GM12864 (cell line): ENCODE results near the gene CD37.

Experiments
- DNase-seq: peaks from one replicate; pipeline ENCODE4 v3.0.0-alpha.2; 2011; ENCODE audit warnings: low read depth
- H3K4me3 ChIP-seq: 2 replicates; pipeline ENCODE4 v1.5.1; 2011; ENCODE audit warnings: mild to moderate bottlenecking, low read depth, low read length, control low read depth
- TF ChIP-seq, protein P1 (sequence below): IDR thresholded peaks from 2 replicates; pipeline ENCODE4 v1.5.1; 2011; ENCODE audit warnings: low read depth, mild to moderate bottlenecking, moderate library complexity, low read length, control low read depth, inconsistent platforms; ENCODE audit errors: missing control alignments

Gene CD37

DNA sequence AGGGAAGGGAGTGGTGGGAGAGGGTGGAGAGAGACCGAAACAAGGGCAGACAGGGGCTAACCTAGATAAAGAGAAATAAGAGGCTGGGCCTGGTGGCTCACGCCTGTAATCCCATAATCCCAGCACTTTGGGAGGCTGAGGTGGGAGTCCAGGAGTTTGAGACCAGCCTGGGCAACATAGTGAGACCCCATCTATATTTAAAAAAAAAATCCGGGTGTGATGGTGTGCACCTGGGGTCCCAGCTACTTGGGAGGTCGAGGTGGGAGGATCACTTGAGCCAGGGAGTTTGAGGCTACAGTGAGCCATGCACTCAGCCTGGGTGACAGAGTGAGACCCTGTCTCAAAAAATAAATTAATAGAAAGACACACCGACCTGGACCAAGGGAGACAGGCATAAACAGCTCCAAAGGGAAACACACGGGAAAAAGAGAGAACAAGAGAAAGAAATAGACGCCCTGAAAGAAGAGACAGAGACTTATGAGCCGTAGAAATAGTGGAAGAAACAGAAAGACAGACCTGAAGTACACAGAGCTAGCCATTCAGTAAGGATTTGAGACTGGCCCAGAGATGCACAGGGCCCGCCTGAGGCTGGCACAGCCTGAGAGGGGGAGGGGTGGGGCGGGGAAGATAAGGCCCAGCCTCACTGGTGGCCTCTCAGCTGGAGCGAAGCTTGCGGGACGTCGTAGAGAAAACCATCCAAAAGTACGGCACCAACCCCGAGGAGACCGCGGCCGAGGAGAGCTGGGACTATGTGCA lies 2.2 kb downstream of the CD37 start:
- H3K4me3 ChIP-seq = peak overlapping the region; percentile 55; the same call in 1 of the 2 replicates
- TF ChIP-seq, protein P1, sequence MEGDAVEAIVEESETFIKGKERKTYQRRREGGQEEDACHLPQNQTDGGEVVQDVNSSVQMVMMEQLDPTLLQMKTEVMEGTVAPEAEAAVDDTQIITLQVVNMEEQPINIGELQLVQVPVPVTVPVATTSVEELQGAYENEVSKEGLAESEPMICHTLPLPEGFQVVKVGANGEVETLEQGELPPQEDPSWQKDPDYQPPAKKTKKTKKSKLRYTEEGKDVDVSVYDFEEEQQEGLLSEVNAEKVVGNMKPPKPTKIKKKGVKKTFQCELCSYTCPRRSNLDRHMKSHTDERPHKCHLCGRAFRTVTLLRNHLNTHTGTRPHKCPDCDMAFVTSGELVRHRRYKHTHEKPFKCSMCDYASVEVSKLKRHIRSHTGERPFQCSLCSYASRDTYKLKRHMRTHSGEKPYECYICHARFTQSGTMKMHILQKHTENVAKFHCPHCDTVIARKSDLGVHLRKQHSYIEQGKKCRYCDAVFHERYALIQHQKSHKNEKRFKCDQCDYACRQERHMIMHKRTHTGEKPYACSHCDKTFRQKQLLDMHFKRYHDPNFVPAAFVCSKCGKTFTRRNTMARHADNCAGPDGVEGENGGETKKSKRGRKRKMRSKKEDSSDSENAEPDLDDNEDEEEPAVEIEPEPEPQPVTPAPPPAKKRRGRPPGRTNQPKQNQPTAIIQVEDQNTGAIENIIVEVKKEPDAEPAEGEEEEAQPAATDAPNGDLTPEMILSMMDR = no peak
- DNase-seq = no peak

DNA sequence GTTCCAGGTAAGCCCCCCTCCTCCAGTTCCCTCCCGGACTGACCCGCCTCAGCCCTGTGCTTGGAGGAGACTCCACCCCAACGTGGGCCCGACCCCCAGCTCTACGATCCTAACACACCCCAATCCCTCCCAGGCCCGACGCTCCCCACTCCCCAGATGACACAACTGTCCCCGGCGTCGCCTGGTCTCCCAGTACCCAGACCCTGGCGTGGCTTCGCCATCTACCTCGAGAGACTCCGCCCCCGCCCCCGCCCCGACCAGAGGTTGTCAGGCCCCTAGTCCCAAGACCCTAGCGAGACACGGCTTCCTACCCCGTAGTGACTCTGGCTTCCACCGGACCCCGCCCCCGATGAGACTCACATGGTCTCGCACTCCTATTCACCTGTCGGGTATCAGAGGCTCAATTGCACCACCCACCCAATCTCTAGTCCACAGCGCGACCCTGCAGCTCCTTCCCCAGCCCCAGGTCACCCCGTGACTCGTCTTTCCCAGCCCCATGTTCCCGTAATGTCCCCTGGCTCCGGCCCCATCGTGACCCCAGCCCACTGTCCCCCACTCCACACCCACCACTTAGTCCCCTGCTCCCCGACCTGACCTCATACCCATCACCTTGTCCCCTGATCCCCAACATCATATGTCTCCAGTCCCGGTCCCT lies 2.9 kb downstream of the CD37 start:
- H3K4me3 ChIP-seq = peak overlapping the region; percentile 27; the same call in 1 of the 2 replicates
- TF ChIP-seq, protein P1 = no peak
- no peak for DNase-seq

GRCh38 chr19:49338691-49339300 lies 3.6 kb downstream of the CD37 start:
- TF ChIP-seq, protein P1 = no peak
- peak overlapping the region; percentile 39 for H3K4me3 ChIP-seq
- no peak for DNase-seq

DNA sequence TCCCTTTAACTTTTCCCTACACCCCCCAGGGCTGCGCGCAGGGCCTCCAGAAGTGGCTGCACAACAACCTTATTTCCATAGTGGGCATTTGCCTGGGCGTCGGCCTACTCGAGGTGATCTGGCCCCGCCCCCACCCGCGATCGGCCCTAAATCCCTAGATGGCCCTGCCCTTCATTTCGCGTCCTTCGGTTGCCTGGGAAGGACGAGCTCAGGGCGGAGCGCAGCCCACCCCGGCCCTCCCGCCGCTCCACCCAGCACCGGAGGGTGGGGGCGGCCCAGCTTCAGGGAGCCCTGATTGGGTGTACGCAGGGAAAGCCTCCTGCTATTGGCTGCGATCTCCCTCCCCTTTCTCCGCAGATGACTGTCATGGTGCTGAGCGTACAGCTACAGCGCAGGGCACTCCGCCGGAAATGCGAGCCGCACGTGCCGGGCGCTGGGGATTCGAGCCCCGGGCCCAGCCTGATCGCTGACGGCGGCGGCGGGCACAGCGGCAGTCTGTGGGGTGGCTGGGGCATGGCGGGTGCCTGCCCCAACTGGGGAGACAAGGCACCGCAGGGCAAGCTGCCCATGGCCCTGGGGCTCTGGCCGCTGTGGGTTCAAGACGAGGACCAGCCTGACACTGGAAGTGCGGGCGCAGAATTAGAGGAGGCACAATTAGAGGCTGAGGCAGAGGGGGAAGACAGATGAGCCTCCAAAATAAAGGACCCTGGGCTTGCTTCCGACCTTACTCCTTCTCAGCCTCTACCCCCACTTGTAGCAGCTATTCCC lies 4.3 kb downstream of the CD37 start:
- TF ChIP-seq, protein P1 = no peak
- H3K4me3 ChIP-seq = peak overlapping the region; percentile 43
- peak; percentile 70 for DNase-seq

DNA sequence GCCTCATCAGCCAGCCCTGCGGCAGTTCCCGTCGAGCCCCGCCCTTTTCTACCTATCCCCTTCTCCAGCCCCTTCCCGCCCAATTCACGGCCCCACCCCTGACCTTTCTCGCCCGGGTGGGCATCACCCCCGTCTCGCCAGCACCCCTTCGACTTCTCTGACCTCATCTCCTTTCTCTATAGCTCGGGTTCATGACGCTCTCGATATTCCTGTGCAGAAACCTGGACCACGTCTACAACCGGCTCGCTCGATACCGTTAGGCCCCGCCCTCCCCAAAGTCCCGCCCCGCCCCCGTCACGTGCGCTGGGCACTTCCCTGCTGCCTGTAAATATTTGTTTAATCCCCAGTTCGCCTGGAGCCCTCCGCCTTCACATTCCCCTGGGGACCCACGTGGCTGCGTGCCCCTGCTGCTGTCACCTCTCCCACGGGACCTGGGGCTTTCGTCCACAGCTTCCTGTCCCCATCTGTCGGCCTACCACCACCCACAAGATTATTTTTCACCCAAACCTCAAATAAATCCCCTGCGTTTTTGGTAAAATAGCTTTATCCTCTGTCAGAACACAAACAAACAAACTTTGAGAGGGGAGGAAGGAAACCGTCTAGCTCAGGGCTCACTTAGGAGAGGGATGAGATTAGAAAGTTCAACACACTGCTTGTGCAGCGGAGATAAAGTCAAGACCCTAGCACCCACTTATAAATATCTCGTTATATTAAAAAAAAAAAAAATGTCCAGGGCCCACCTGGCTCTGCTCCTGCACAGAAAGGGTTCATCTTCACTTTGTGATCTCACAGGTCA lies 5.1 kb downstream of the CD37 start:
- TF ChIP-seq, protein P1 = no peak
- peak; percentile 82 for DNase-seq
- H3K4me3 ChIP-seq = peak overlapping the region; percentile 43
